ENCODE measurements around the gene SAMD7.

Gene SAMD7

DNA sequence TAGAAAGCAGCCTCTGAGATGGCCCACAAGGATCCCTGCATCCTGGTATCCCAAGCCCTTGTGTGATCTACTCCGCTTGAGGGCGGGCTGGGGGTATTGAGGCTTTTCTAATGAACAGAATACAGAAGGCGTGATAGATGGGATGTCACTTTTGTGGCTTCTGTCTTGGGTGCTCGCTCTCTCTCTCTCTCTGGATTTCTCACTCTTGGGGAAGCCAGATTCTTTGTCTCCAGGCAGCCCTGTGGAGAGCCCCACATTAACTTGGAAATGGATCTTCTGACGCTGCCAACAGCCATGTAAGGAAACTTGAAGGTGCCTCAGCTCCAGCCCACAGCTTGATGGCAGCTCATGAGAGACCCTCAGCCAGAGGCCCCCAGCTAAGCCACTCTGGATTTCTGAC, 28.4 kb downstream of the SAMD7 start:
- no peaks in the 10 kb centered on the region for H3K36me3 ChIP-seq (ENCODE audit: control insufficient read depth, insufficient read depth, low read length)
- H3K4me3 ChIP-seq (ENCODE audit: insufficient read depth, low read depth, low read length), result no peak overlapping the region
- no peaks in the 10 kb centered on the region for H3K27me3 ChIP-seq (ENCODE audit: control insufficient read depth, insufficient read depth, low read length, poor library complexity, severe bottlenecking)
- H3K4me1 ChIP-seq (ENCODE audit: control insufficient read depth, insufficient read depth, low read length), result no peaks in the 10 kb centered on the region
- no peak overlapping the region for H3K27ac ChIP-seq (ENCODE audit: insufficient read depth, low read depth, low read length, poor library complexity, severe bottlenecking)
- WGBS, 2 experiments, result 79 to 83% methylated on average over 5 of the region's 5 CpGs
- H3K9me3 ChIP-seq (ENCODE audit: control insufficient read depth, low read length), result no peaks in the 10 kb centered on the region

DNA sequence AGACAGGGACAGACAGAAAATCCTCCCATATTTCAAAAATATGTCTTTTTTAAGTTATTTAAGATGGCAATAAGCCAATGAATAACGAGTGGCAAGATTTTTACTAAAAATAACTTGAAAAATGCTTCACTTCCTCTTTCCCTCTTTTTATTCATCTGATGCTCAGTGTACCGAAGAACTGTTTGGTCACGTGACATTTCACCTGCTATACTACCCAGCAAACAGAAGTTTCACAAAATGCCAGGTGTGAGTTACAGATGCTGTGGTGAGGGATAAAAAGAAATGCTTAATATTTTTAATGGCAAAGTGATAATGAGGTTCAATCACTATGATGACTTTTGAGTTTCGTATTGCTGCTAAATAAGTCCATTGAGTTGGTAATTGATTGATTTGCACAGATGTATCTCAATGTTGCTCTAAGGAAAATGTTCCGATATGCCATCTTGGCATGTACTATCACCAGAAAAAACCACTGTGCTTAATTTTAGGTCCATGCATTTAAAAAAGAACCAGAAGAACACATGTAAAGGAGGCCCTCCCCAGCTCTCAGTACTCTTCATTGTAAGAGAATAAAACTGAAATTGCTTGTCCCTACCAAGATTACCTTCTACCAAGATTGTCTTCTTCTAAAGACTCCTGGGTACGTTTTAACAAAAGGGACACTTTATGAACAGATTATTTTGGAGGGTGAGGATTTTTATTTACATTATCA, 29.3 kb downstream of the SAMD7 start:
- Histone ChIP-seq H3K9me3 (ENCODE audit: control insufficient read depth, low read length) (no peaks in the 10 kb centered on the region), H3K4me1 (ENCODE audit: control insufficient read depth, insufficient read depth, low read length) (no peaks in the 10 kb centered on the region), H3K27me3 (ENCODE audit: control insufficient read depth, insufficient read depth, low read length, poor library complexity, severe bottlenecking) (no peaks in the 10 kb centered on the region), H3K27ac (ENCODE audit: insufficient read depth, low read depth, low read length, poor library complexity, severe bottlenecking) (no peak overlapping the region), H3K4me3 (ENCODE audit: insufficient read depth, low read depth, low read length) (no peak overlapping the region), H3K36me3 (ENCODE audit: control insufficient read depth, insufficient read depth, low read length) (no peaks in the 10 kb centered on the region)
- 93% methylated on average over 5 of the region's 6 CpGs for WGBS, 2 experiments

DNA sequence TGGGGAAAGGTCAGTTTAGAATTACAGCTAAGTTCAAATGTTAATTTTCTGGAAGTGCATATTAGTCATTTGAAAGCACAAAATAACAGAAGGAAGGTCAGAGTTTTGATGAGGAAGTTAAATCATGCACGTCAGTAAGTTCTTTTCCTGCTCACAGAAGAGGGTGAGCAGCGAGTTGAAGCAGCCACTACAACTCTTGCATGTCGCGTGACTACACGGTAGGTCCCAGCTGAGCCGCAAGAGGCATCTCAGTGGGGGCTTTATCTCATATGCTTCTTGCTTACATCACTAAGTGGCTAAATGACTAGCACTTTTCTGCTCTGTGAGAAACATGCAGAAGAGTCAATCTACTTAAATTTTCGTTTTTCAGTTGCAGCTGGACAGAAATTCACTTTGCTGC, 33.9 kb downstream of the SAMD7 start:
- H3K4me1 ChIP-seq (ENCODE audit: control insufficient read depth, insufficient read depth, low read length), result no peaks in the 10 kb centered on the region
- H3K27ac ChIP-seq (ENCODE audit: insufficient read depth, low read depth, low read length, poor library complexity, severe bottlenecking), result no peak overlapping the region
- H3K4me3 ChIP-seq (ENCODE audit: insufficient read depth, low read depth, low read length), result no peak overlapping the region
- H3K27me3 ChIP-seq (ENCODE audit: control insufficient read depth, insufficient read depth, low read length, poor library complexity, severe bottlenecking), result no peaks in the 10 kb centered on the region
- H3K36me3 ChIP-seq (ENCODE audit: control insufficient read depth, insufficient read depth, low read length), result no peaks in the 10 kb centered on the region
- no peaks in the 10 kb centered on the region for H3K9me3 ChIP-seq (ENCODE audit: control insufficient read depth, low read length)
- WGBS, 2 experiments, result 90% methylated on average over 7 of the region's 7 CpGs

DNA sequence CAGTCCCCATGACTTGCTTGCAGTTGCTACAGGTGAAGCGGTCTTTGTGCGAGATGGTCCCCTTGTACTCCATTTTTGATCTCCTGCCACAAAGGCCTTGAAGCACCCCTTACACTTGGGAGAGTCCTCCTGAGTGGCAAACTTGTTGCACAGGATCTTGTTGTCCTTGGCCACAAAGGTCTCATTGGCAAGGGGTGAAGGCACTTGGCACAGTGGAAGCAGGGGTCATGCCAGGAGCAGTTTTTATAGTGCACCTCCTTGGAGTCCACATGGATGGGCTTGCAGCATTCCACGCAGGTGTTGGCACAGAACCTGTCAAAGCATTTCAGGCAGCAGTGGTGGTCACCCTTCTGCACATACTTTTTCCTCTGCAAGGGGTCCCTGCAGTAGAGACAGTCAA, 35.0 kb downstream of the SAMD7 start:
- H3K27ac ChIP-seq (ENCODE audit: insufficient read depth, low read depth, low read length, poor library complexity, severe bottlenecking), result no peak overlapping the region
- no peaks in the 10 kb centered on the region for H3K4me1 ChIP-seq (ENCODE audit: control insufficient read depth, insufficient read depth, low read length)
- H3K4me3 ChIP-seq (ENCODE audit: insufficient read depth, low read depth, low read length), result no peak overlapping the region
- WGBS, 2 experiments, result 95% methylated on average over 3 of the region's 3 CpGs
- H3K27me3 ChIP-seq (ENCODE audit: control insufficient read depth, insufficient read depth, low read length, poor library complexity, severe bottlenecking), result no peaks in the 10 kb centered on the region
- H3K9me3 ChIP-seq (ENCODE audit: control insufficient read depth, low read length), result no peaks in the 10 kb centered on the region
- H3K36me3 ChIP-seq (ENCODE audit: control insufficient read depth, insufficient read depth, low read length), result no peaks in the 10 kb centered on the region

DNA sequence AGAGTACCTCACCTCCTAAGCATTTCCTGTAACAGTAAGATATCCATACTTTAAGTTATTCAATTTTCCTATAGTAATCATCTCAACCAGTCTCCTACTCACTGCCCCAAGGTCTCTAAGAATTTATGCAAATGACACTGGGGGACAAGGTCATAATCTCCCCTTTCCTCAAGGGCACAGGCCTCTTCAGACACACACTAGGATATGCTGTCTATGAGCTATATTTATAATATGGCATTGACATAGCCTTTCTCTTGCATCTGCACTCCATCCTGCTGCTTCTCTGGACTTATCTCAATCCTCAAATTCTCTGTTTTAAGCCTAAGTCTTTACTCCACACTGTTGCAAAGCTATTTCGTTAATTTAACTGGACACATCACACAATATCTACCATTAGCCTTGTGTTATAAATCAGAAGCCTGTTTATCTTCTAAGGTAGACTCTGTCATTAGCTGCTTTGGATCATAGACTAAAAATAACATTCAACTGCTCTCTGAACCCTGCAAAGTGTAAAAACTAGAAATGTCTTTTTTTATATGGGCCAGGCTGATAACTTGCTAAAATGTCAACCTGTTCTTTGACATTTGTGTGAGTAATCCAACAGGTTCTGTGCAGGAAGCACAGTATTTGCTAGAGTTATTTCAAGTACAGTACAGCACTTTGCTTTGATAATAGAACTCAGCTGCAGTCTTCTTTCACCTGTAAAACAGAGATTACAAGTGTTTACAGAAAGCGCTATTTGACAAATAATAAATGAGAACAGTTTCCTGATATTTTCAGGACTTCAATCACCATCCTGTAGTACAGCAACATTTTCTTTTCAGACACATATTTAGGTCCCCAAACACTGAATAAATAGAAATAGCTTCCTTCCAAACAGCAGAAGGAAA, 37.4 kb downstream of the SAMD7 start:
- H3K36me3 ChIP-seq (ENCODE audit: control insufficient read depth, insufficient read depth, low read length), result no peaks in the 10 kb centered on the region
- H3K27ac ChIP-seq (ENCODE audit: insufficient read depth, low read depth, low read length, poor library complexity, severe bottlenecking), result no peak overlapping the region
- 94 to 97% methylated on average over 2 of the region's 2 CpGs for WGBS, 2 experiments
- no peak overlapping the region for H3K4me3 ChIP-seq (ENCODE audit: insufficient read depth, low read depth, low read length)
- H3K9me3 ChIP-seq (ENCODE audit: control insufficient read depth, low read length), result no peaks in the 10 kb centered on the region
- H3K27me3 ChIP-seq (ENCODE audit: control insufficient read depth, insufficient read depth, low read length, poor library complexity, severe bottlenecking), result no peaks in the 10 kb centered on the region
- H3K4me1 ChIP-seq (ENCODE audit: control insufficient read depth, insufficient read depth, low read length), result no peaks in the 10 kb centered on the region

DNA sequence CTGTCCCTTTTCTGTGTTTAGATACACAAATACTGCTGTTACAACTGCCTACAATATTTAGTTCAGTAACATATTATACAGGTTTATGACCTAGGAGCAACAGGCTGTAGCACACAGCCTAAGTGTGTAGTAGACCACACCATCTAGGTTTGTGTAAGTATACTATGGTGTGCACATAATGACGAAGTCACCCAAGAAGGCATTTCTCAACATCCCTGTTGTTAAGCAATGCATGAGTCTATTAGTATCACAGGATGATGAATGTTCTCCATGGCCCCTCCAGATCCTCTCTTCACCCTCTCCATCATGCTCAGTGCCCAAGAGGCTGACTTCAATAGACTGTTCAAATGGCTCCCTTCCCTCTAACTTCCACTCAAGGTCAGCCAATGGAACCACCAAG, 40.7 kb downstream of the SAMD7 start:
- Histone ChIP-seq H3K4me3 (ENCODE audit: insufficient read depth, low read depth, low read length) (no peak overlapping the region), H3K27me3 (ENCODE audit: control insufficient read depth, insufficient read depth, low read length, poor library complexity, severe bottlenecking) (no peaks in the 10 kb centered on the region)

DNA sequence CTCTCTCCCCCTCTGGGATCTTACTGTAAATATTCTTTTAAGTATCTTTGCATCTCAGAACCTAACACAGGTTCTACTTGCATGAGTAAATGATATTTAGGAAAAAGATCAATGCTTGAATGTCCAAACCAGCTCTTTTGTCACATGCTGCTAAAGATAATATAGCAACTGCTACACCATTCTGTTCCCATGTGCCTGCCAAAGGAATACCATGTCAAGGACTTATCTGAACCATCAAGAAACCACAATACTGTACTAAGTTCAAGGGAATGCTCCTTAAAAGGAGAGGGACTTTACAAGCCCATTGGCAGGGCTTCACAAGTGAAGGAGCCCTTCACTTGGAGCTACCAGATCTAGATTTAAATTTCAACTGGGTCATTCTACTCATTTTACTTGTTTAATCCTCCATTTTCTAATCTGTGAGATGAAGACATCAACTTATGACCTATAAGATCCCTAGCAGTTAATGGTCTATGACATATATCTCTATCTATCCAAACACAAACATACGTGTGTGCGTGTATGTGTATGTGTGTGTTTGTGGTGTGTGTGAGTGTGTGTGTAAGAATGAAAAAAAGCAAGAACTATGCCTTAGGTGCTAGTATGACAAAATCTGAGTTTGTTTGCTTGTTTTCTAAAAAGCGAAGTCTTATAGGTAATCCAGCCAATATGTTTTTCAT, 42.2 kb downstream of the SAMD7 start:
- no peaks in the 10 kb centered on the region for H3K4me1 ChIP-seq (ENCODE audit: control insufficient read depth, insufficient read depth, low read length)
- H3K9me3 ChIP-seq (ENCODE audit: control insufficient read depth, low read length), result no peaks in the 10 kb centered on the region
- WGBS, 2 experiments, result 93 to 98% methylated on average over 2 to 3 of the region's 3 CpGs
- no peak overlapping the region for H3K27ac ChIP-seq (ENCODE audit: insufficient read depth, low read depth, low read length, poor library complexity, severe bottlenecking)
- no peaks in the 10 kb centered on the region for H3K27me3 ChIP-seq (ENCODE audit: control insufficient read depth, insufficient read depth, low read length, poor library complexity, severe bottlenecking)
- H3K4me3 ChIP-seq (ENCODE audit: insufficient read depth, low read depth, low read length), result no peak overlapping the region
- H3K36me3 ChIP-seq (ENCODE audit: control insufficient read depth, insufficient read depth, low read length), result no peaks in the 10 kb centered on the region

More for the DNA sequence above, 40.7 kb downstream of the SAMD7 start:
- H3K36me3 ChIP-seq (ENCODE audit: control insufficient read depth, insufficient read depth, low read length), result no peaks in the 10 kb centered on the region
- no peak overlapping the region for H3K27ac ChIP-seq (ENCODE audit: insufficient read depth, low read depth, low read length, poor library complexity, severe bottlenecking)
- H3K4me1 ChIP-seq (ENCODE audit: control insufficient read depth, insufficient read depth, low read length), result no peaks in the 10 kb centered on the region
- 30 to 47% methylated on average over 1 of the region's 1 CpG for WGBS, 2 experiments
- no peaks in the 10 kb centered on the region for H3K9me3 ChIP-seq (ENCODE audit: control insufficient read depth, low read length)

DNA sequence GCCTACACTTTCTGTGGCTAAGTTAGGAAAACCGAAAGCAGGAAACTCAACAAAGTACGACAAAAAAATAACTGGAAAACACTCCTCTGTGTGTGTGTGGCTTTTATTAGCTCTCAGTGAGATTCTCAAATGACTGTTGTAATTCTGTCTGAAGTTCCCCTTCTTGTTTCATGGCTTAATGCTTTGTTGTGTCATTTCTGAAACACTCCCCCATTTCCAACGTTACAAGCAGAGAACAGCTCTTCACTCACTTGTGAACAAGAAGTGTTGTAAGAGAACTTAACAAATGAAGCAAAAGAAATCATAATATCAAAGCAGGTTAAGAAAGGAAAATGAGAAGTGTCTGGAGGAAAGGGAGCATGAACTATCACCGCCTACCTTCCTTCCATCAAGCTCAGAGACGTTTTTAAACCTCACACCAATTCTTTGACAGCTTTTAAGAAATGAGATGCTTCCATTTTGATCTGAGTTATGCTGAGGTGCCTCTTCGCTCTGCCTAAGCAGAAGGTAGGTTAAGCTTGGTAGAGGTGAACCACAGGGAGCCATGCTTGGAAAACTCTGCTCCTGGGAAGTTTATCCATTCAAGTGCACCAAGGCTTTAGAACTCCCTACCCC, 42.9 kb downstream of the SAMD7 start:
- Histone ChIP-seq H3K27me3 (ENCODE audit: control insufficient read depth, insufficient read depth, low read length, poor library complexity, severe bottlenecking) (no peaks in the 10 kb centered on the region), H3K4me3 (ENCODE audit: insufficient read depth, low read depth, low read length) (no peak overlapping the region), H3K27ac (ENCODE audit: insufficient read depth, low read depth, low read length, poor library complexity, severe bottlenecking) (no peak overlapping the region), H3K36me3 (ENCODE audit: control insufficient read depth, insufficient read depth, low read length) (no peaks in the 10 kb centered on the region), H3K4me1 (ENCODE audit: control insufficient read depth, insufficient read depth, low read length) (no peaks in the 10 kb centered on the region), H3K9me3 (ENCODE audit: control insufficient read depth, low read length) (no peaks in the 10 kb centered on the region)
- WGBS, 2 experiments, result 89 to 90% methylated on average over 6 of the region's 6 CpGs

DNA sequence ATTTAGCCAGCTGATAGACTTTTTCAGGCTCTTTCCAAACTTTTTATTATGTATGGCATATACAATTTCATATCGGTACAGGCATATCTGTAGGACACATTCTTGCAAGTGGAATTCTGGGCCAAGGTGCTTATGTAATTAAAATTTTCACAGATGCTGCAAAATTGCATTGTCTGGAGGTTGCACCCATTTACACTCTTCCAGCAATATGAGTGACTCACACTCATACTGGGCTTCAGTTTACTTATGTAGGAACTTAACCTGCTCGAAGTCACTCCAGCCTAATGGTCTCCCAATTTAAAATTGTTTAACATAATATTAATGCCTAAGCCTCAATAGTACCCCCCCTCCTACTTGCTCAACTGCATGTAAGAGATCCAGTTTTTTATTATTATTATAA, 44.0 kb downstream of the SAMD7 start:
- no peak overlapping the region for H3K4me3 ChIP-seq (ENCODE audit: insufficient read depth, low read depth, low read length)
- no peaks in the 10 kb centered on the region for H3K9me3 ChIP-seq (ENCODE audit: control insufficient read depth, low read length)
- no peaks in the 10 kb centered on the region for H3K36me3 ChIP-seq (ENCODE audit: control insufficient read depth, insufficient read depth, low read length)
- H3K4me1 ChIP-seq (ENCODE audit: control insufficient read depth, insufficient read depth, low read length), result no peaks in the 10 kb centered on the region
- no peak overlapping the region for H3K27ac ChIP-seq (ENCODE audit: insufficient read depth, low read depth, low read length, poor library complexity, severe bottlenecking)
- WGBS, 2 experiments, result 93 to 98% methylated on average over 1 to 2 of the region's 2 CpGs
- no peaks in the 10 kb centered on the region for H3K27me3 ChIP-seq (ENCODE audit: control insufficient read depth, insufficient read depth, low read length, poor library complexity, severe bottlenecking)

DNA sequence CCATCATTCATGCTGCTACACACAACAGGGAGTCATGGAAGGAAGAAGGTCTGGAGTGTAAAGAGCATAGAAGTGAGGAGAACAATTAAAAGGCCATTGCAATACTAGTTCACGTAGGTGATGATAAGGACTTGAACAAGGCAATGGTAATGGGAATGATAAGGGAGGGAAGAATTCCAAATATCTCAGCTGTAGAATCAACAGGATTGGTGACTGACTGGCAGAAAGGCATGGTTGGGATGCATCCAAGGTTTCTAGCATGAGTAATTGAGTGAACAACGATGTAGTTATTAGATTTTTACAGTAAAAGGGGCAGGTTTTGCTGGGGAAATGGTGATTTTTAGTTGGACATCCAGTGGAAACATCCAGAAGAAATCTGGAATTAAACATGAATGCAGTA, 52.8 kb downstream of the SAMD7 start:
- 69 to 73% methylated on average over 2 of the region's 2 CpGs for WGBS, 2 experiments
- no peak overlapping the region for H3K4me3 ChIP-seq (ENCODE audit: insufficient read depth, low read depth, low read length)
- no peaks in the 10 kb centered on the region for H3K27me3 ChIP-seq (ENCODE audit: control insufficient read depth, insufficient read depth, low read length, poor library complexity, severe bottlenecking)
- H3K27ac ChIP-seq (ENCODE audit: insufficient read depth, low read depth, low read length, poor library complexity, severe bottlenecking), result no peak overlapping the region
- H3K4me1 ChIP-seq (ENCODE audit: control insufficient read depth, insufficient read depth, low read length), result peaks cover 12% of the 10 kb centered on the region
- H3K36me3 ChIP-seq (ENCODE audit: control insufficient read depth, insufficient read depth, low read length), result no peaks in the 10 kb centered on the region
- no peaks in the 10 kb centered on the region for H3K9me3 ChIP-seq (ENCODE audit: control insufficient read depth, low read length)

All from ectodermal cell (in vitro differentiated cells).